IPS DF 4.7 (cell line): ENCODE measurements around the gene MTHFD1L.

Source experiments
- DNase-seq: peaks from one replicate; pipeline ENCODE4 v3.0.0-alpha.2; 2013; ENCODE audit warnings: low spot score; ENCODE audit errors: extremely low read depth

MTHFD1L gene

DNA sequence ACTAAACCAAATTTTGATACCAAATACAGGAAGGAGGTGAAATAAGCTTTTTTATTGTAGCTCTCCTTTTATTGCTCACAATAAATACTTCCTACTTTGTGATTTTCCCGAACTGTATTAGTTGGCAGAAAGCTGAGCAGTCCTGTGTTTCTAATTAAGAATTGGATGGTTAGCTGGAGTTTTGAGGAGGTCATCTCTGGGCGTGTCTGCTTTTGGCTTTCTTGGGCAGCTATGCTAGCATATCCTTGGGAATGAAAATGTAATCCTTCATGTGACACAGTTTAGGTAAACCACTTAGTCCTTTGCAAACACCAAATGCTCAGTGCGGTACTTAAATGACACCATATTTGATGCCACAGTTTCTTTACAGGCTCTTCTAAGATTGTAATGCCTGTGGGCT lies 67.5 kb downstream of the MTHFD1L start:
- no peak for DNase-seq

DNA sequence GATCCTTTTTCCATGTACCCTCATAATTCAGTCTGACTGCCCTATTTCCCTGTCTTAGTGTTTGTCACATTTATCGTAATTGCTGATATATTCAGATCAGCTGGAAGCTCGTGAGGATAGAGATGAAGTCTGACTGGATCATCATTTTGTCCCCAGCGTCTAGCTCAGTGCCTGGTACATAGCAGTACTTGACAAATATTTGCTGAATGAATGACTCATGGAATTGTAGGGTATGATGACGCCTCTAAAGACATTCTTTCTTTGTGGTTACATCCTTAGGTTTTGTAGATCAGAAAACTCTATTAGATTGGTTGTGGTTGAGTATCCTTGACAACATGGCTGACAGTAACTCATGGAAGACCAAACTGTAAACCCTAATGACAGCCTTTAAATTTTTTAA lies 68.9 kb downstream of the MTHFD1L start:
- DNase-seq = no peak

DNA sequence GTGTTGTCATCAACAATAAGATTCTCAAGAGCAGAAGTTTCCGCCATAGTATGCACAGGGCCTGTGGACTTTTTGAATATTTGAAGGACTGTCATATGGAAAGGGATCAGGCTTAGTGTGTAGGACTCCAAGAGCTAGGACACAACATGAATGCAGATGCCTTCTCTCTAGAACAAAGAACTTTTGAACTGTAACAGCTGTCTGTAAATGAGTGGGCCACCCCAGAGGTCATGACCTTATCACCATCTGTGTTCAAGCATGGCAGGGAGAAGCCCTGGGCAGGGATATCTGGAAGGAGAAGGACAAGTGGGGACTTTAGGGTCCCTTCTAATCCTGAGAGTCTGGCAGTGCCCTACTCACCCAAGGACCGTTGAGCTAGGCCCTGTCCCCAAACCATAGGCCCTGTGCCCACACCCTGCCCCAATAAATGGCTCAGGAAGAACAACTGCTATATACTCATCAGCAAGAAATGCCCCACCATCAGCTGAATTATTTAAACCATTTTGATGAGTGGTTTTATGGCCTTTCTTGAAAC lies 70.6 kb downstream of the MTHFD1L start:
- DNase-seq = no peak

DNA sequence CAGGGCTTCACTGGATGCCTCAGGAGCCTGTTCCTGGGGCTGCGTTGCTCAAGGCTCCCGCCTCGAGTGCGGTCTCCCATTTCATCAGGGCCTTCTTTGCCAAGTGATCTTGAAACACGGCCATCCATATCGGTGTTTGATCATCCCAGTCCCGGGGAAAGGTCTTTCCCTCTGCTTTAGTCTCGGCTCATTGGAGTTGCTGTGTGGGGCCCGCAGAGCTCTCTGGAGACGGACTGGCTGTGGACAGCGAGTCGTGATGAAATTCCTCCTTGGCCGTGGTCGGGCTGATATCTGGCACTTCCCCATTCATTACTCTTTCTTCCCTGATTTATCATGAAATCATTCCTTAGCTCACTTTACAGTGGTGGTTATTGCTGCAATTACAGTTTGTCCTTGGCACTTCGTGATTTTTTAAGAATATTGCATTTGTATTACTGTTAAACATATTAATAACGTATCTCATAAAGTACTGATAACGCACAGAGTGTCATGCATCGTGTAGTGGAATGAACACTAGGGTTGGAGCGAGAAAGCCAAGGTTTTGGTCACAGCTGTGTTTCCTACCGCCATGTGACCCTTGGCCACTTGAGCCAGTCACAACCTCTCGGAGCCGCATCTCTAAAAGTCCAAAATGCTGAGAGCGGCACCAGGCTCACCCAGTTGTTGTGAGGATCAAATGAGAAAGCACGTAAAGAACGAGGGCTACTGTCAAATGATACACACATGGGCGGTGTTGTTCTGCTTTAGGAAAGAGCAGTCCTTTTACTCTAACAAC lies 71.8 kb downstream of the MTHFD1L start:
- no peak for DNase-seq

DNA sequence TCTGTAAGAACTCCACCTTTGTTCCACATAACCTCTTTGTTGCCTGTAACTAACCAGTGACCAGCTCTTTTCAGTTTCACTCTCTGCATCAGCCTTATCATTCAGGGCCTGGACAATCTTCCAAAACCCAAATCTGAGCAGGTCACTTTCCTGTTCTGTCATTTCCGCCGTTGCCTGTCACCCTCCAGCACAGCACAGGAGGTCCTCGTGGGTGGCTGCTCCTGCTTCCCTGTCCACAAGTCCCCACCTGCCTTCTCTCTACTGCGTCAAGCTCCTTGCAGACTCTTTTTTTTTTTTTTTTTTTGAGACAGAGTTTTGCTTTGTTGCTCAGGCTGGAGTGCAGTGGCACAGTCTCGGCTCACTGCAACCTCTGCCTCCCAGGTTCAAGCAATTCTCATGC lies 73.9 kb downstream of the MTHFD1L start:
- DNase-seq = no peak

DNA sequence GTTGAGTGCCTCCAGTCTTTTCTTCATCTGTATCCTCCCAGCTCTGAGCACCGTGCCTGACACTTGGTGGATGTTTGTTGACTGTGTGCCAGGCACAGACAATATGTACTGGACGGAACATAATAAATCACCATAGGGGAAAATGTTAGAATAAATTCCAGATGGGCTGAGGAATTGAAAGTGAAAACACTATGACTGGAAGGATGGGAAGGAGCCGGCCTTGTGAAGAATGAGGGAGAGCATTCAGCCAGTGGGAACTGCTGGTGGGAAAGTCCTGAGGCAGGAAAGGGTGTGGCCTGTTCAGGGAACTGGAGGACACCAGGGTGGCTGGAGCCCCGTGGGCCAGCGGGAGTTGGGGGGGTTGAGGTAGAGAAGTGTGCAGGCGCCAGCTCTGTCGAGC lies 75.4 kb downstream of the MTHFD1L start:
- DNase-seq = no peak

DNA sequence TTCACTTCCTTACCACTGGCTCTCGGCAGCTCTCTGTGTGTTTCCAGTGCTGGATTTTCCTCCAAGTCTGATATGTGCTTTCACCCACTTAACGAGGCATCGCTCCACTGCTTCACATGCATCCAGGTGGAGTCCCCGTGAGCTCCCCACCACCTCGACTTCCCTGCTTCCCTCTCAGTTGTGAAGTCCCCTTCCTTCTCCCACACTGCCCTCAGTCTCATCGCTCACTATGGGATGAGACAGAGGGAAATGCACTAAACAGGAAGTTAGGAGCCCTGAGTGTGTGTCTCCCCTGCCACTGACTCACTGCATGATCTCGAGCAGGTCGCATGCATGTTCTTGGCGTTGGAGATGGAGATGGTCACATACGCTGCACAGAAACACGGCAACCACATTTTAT lies 84.0 kb downstream of the MTHFD1L start:
- no peak for DNase-seq

DNA sequence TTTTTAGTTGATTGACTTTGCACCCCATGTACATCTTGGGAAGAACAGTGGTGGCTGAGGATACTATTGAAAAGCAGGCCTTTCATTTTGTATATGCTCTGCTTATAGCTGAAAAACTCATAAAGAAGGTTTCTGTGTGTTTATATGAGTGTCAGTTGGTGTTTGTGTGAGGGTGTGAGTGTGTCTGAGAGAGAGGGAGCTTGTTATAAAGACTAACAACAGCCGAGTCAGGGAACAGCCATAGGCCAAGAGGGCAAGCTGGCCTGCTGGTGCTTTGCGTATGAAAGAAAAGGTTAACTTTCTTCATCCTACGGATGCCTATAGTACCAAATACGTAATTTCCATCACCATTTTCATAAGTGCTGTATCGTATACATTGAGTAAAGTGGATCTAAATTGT lies 88.3 kb downstream of the MTHFD1L start:
- no peak for DNase-seq

DNA sequence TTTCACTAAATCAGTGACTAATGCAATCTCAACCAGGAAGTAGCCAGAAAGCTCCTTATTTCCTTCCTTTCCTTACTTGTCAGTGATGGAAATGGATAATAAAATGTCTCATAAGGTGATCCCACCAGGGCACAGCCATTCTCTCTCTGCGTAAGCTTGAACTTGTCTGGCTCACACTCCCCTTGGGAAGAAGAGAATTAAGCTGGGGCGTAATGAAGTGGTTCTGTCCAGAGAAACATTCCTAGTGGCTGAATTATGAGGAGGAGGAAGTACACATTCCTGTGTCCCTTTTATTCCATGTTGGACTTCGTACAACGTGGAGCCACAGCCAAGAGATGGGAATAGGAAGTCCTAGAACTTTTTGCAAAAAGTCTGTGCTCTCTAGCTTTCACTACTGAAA lies 93.7 kb downstream of the MTHFD1L start:
- DNase-seq = no peak

DNA sequence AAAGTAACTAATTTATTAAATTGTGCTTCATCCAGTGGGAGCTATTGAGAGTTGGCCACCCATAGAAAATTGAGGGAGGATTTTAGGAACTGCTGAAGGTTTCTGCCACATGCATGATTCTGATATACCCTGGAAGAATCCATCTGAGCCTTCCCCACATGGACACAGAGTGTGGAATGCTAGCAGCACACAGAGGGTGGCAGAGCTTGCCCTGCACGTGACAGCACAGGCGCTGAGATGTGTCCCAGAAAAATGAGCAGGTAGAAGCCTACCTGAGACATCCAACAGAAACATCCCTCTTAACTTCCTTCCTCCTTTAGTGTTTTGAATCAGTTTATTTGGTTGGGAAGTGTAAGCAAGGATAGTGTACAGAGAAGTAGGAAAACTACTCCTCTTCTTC lies 96.9 kb downstream of the MTHFD1L start:
- DNase-seq = no peak

DNA sequence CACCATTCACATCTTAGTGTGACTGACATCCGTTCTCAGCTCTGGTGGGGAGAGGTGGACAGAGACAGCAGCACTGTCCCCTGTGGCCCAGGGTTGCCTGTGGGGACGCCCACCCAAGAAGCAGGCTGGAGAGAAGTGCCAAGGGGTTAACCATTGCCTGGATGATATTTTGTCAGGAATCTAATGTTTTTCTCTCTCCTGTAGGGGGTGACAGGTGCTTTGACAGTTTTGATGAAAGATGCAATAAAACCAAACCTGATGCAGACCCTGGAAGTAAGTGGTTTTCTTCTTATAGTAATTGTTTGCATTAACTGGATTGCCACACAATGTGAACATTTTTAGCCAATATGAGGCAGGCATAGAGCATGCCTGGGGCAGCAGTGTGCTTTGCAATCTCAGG lies 99.3 kb downstream of the MTHFD1L start:
- DNase-seq = no peak

DNA sequence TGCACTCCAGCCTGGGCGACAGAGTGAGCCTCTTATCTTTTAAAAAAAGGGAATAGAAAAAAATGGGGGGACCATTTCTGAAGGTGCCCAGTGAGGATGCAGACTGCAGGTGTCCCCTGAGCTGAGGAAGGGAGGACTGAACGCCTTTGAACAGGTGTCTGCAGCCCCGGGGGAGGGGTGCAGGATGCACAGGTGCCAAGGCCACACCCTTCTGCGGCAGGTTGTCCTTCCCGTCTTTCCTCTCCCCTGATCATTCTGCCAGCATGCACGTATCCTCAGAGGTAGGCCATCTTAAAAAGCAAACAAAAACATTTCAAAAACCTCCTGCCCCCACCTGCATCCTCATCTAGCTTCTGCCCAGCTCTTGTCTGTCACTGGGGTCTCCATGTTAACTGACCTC lies 101.3 kb downstream of the MTHFD1L start:
- no peak for DNase-seq

DNA sequence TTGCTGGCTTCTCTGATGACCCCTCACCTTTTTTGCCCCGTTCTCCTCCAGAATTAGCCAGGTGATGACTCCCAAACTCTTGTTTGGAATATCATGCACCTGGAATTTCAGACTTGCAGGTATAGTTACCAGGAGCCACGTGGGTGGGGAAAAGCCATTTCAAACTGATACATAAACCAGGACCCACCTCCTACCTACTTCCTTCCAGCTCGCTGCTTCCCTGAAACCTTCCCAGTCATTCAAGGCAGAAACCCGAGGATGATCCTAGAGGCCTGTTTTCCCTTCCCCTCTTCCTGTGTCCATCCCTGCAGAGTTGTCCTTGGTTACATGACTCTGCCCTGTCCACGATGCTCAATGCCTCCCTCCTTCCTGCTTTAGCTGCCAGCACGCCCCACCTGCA lies 101.9 kb downstream of the MTHFD1L start:
- DNase-seq = no peak

DNA sequence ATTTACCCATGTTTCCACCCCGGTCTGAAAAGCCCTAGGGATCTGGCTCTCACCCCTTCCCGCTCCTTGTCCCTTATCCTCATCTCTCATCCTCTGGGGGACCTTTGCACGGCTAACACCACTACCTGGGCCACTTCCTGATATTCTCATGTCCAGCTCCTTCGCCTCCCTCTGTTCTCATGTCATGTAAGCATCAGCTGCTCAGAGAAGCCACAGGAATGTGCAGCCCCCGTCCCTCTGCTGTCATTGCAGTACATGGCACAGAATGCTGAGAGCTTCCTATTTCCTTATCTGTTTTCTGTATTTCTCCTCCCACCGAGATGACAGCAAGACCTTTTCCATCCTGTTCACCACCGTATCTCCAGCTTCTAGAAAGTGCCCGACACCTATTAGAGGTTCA lies 102.4 kb downstream of the MTHFD1L start:
- no peak for DNase-seq

DNA sequence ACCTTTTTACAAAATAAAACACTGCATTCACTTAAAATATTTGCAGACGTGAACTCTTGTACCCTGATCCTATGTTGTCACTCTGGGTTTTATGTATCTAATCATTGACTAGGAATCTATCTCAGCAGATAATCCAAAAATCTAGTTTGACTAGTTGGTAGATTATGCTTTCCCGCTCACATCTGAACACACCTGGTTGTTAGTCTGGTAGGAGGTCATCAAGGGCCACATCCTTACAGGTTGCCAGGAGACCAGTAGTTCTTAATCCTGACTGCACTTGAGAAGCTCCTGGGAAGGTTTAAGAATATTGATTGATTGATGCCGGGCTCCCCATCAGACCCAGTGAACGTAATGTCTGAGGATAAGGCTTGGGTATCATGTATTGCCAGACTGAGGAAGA lies 104.4 kb downstream of the MTHFD1L start:
- DNase-seq = no peak

DNA sequence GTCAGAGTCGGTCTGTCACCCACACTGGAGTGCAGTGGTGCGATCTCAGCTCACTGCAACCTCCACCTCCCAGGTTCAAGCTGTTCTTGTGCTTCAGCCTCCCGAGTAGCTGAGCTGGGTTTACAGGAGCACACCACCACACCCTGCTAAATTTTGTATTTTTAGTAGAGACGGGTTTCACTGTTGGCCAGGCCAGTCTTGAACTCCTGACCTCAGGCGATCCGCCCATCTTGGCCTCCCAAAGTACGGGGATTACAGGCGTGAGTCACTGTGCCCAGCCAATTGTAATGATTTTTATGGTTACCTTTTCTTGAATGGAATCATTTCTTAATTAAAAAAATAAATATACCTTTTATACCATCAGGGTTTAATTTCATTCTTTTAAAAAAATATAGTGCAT lies 105.7 kb downstream of the MTHFD1L start:
- DNase-seq = no peak

DNA sequence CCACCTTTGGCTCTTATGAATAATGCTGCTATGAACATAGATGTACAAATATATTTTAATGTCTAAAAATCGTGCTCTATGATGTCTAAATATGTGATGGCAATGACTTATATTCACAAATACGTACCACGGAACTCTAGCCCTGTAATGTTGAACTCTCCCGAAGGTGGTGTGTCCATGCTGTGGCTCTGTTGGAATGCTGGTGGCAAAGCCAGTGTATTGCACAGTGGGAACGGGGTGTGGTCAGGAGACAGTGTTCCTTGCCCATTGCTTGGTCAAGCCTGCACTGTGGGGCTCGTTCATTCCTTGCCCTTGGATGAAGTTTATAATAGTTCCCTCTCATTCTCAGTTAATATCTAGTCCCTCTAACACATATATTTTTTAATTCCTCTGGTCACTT lies 109.6 kb downstream of the MTHFD1L start:
- no peak for DNase-seq

DNA sequence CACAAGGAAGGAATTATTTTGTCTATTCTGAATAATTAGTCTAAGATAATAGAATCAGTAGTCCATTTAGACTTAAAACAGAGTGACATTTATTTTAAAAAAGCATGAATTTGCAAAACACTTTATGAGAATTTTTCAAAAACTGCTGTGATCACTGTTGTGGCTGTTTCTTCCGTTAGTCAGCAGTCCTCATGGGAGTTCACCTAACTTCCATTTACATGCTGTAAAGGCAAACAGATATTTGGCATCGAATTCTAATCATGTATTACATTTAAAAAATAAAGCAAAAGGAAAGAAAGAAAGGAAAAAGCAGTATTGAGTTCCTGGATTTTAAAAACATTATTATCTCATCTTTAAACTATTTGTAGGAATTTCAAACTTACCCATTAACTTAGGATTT lies 111.8 kb downstream of the MTHFD1L start:
- no peak for DNase-seq

DNA sequence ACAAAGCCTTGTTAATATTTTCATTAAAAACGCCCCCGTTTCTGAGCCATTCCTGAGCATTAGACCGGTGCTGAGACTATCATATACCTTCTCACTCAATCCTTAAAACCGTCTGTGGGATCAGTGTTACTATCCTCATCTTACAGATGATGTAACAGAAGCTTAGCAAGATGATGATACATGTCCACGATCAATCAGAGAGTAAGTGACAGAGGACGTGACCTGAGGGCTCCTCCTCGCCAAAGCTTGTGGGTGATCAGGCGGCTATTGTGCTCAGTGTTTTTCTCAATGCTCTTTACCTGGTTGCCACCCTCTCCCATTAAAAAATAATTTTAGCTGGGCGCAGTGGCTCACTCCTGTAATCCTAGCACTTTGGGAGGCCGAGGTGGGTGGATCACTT lies 113.1 kb downstream of the MTHFD1L start:
- DNase-seq = no peak

DNA sequence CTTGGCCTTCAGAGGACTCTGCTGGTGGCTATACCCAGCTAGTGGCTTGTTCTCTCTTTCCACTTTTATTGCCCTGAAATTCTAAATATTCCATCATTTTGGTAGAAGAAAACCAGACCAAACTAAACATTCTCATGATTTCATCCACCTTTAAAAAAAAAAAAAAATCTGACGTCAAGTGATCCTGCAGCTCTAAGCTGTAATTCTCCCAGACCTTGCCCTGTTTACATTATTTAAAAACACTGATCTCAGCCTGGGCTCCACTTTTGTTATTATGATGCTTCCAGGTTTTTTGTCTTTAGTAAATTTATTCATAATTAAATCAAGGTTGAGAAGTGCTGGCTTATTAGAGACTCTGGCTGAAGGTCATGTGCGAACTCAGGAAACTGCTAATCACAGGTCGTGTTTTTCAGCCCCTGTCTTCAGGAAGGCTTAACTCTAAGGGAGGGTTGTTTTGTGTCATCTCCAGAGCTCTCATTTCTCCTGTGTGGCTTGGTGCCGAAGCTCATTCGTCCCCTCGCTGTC lies 114.4 kb downstream of the MTHFD1L start:
- no peak for DNase-seq

DNA sequence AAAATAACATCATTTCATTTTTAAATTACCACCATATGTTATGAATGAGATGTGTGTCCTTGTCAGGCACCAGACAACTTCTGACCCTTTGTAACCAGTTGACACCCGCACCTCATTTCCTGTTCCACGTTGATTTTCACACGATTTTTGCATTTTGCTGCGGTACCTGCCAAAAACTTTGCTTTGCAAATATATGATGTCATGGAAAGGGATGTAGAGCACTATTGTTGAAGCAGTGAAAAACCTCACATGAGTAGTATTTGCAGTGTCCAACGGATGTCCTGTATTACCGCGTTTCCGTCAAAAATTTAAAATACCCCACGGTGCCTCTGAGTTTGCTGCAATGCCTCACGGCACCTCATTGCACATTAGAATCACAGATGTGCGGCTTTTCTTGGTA lies 115.6 kb downstream of the MTHFD1L start:
- no peak for DNase-seq

DNA sequence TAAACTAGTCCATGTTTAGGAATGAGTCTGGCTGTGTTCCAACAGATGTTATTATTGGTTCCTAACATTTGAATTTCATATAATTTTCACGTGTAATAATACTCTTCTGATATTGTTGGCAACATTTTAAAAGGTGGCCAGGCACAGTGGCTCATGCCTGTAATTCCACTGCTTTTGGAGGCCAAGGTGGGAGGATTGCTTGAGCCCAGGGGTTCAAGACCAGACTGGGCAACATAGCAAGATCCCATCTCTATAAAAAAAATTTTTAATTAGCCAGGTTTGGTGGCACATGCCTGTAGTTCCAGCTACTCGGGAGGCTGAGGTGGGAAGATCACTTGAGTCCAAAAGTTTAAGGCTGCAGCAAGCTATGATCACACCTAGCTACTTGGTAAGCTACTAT lies 116.2 kb downstream of the MTHFD1L start:
- no peak for DNase-seq

DNA sequence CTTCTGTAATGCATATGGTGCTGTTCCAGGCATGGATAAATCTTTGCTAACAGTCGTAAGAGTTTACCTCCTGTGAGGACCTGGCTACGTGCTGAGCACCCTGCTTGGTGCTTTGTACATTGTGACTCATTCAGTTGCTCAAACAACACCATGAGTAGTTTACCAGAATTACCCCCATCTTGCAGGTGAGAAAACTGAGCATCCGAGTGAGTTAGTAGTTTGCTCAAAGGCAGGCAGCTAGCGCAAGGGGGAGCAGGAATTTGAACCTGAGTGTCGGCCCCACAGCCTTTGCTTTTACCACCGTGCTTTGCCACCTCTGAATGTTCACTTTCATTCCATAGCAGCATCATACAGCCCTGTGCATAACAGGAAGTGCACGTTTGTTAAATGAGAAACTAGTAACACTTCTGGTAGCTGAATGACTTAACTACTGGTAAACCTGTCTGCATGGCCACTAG lies 121.9 kb downstream of the MTHFD1L start:
- no peak for DNase-seq
